HG03460 (cell line): ENCODE measurements around the gene SIRT7.

Source experiments
- ATAC-seq: cut with Tn5 transposase; IDR thresholded peaks from one replicate; pipeline ENCODE4 v1.9.1; 2021; ENCODE audit not compliant: unreplicated experiment

The SIRT7 gene, protein sequence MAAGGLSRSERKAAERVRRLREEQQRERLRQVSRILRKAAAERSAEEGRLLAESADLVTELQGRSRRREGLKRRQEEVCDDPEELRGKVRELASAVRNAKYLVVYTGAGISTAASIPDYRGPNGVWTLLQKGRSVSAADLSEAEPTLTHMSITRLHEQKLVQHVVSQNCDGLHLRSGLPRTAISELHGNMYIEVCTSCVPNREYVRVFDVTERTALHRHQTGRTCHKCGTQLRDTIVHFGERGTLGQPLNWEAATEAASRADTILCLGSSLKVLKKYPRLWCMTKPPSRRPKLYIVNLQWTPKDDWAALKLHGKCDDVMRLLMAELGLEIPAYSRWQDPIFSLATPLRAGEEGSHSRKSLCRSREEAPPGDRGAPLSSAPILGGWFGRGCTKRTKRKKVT

DNA sequence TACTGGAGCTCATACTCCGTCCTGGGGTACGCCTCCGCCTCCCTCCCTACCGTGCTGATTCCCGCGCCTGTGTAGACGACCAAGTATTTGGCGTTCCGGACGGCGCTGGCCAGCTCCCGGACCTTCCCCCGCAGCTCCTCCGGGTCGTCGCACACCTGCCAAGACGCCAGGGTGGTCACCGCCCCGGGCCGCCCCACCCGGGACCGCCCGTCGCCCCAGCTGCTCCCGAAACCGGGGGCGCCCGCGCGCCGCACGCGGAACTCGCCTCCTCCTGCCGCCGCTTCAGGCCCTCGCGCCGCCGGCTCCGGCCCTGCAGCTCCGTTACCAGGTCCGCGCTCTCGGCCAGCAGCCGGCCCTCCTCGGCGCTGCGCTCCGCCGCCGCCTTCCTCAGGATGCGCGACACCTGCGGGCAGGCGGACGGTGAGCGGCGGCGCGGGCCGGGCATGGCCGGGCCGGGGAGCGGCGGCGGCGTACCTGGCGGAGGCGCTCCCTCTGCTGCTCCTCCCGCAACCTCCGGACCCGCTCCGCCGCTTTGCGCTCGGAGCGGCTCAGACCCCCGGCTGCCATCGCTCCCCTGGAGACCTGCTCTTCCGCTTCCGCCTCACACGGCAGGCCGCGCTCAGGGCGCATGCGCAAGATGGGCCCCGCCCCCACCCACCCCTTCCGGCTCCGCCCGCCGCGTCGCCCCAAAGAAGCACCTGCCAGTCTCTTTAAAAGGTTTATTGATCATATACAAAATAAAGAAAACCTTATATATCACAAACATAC lies at the start of gene SIRT7:
TSS of gene SIRT7 (minus strand) at position 612 of the 768 bp plus-strand sequence. CDS start at position 567, 45 bp downstream.
- peak; percentile 59 for ATAC-seq

GRCh38 chr17:81967244-81967532 lies 49.2 kb upstream of the SIRT7 start:
- ATAC-seq: no peak

- no peak for ATAC-seq
Observed at GRCh38 chr17:81966343-81967243, 48.6 kb upstream of the SIRT7 start.

- no peak for ATAC-seq
Observed at GRCh38 chr17:81964081-81964849, 46.3 kb upstream of the SIRT7 start.

- ATAC-seq: no peak
Observed at GRCh38 chr17:81962499-81963441, 44.8 kb upstream of the SIRT7 start.

- no peak for ATAC-seq
Observed at GRCh38 chr17:81961521-81962498, 43.8 kb upstream of the SIRT7 start.

GRCh38 chr17:81961087-81961511 lies 43.1 kb upstream of the SIRT7 start, which contains the start of gene NOTUM:
TSS of gene NOTUM (minus strand) at chr17:81961187. CDS start at chr17:81960909, 278 bp downstream.
- no peak for ATAC-seq

- ATAC-seq: no peak
Observed at GRCh38 chr17:81960130-81960958, 42.4 kb upstream of the SIRT7 start.

DNA sequence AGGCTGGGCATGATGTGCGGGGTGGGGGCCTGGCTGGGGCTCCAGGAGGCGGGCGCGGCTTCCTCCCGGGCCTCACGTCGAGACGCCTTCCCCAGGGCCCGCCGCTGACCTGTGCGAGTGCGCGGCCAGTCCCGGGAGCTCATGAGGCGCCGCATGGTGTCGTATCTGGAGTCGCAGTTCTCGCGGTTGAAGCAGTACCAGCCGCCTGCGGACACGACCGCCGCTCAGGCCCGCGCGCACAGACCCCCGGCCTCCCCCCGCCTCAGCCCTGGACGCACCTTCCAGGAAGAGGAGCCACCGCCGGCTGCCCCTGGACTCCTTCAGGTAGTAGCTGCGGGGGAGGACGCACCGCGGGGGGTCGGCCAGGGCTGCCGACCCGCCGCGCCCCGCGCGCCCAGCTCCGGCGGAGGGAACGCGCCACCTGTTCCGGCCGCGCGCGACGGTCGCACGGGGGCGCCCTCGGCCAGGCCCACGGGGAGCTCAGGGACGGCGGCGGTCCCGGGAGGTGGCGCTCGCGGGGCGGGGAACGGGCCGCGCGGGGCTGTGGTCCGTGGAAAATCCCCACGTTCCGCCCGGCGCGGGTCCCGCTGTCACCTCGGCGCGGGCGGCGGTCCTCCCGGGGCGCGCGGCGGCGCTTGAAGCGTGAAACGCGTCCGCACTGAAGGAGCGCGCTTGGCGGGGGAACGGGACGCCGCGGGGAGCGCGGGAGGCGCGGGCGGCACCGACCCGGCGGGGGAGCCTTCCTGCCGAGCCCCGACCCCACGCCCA lies 41.6 kb upstream of the SIRT7 start:
- no peak for ATAC-seq

DNA sequence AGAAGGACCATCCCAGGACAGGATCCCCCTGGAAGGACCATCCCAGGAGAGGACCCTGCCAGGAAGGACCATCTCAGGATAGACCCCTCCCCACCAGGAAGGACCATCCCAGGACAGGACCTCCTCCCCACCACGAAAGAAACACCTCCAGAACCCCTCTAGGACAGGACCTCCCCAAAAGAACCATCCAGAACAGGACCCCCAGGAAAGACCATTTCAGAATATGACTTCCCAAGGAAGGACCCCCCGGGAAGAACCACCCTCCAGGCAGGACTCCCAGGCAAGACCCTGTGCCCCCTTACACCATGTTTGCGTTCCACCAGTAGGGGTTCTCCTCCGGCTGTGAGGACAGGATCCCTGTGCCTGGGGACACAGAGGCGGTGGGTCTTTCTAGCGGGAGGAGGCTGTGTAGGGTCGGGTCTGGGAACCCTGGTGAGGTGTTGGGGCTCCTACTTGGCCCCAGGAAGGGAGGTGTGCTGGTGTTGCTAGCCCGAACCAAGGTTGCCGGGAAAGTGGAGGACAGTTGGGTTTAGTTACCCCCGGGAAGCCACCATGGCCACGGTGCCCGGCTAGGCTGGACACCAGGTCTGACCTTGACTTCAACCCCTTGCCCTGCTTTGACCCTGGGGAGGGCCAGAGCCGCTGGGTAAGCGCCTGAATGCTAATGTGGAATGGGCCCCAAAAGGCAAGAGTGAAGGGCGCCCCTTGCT lies 40.8 kb upstream of the SIRT7 start:
- no peak for ATAC-seq

- ATAC-seq: no peak
Observed at GRCh38 chr17:81957691-81958432, 39.9 kb upstream of the SIRT7 start.

- ATAC-seq: no peak
Observed at GRCh38 chr17:81956607-81957589, 38.9 kb upstream of the SIRT7 start.

DNA sequence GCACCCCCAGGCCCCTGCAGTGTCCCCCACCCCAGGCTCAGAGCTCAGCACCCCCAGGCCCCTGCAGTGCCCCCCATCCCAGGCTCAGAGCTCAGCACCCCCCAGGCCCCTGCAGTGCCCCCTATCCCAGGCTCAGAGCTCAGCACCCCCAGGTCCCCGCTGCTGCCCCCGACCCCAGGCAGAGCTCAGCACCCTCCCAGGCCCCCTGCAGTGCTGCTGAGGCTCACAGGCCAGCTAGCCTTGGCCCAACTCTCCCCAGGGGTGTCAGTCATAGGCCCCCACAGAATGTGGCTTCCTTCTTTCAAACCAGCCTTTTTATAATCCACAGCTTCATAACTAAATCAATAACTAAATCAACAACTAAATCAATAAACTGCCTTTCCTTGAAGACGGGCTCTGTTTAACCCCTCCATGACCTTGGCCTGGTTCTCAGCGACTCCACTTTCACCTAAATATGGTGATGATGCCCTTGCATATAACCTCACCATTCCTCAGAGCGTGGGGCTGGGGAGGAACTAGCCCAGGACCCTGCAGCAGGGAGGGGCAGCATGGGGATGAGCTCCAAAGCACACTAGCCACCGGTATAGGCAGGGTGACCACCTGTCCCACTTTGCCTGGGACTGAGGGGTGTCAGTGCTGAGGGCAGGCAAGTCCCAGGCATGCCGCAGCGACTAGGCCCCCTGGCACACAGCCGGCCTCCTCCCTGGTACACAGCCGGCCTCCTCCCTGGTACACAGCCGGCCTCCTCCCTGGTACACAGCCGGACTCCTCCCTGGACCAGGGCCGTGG lies 38.0 kb upstream of the SIRT7 start:
- ATAC-seq: no peak
